ENCODE data around the gene HIVEP2.

Gene HIVEP2

DNA sequence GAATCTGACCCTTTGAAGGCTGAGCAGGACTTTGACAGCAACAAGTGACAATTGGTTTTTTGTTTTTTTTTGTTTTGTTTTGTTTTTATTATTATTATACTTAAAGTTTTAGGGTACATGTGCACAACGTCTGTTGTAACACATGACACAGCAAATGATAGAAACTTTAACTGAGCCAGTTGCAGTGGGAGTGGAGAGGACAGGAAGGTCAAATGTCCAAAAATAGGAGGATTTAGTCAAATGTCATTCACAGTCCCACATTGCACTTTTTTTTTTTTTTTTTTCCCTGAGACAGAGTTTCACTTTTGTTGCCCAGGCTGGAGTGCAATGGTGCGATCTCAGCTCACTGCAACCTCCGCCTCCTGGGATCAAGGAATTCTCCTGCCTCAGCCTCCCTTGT, 223.0 kb downstream of the HIVEP2 start:
- DNase-seq (ENCODE audit: low read depth, low spot score), result no peak
- TF ChIP-seq, protein P1, sequence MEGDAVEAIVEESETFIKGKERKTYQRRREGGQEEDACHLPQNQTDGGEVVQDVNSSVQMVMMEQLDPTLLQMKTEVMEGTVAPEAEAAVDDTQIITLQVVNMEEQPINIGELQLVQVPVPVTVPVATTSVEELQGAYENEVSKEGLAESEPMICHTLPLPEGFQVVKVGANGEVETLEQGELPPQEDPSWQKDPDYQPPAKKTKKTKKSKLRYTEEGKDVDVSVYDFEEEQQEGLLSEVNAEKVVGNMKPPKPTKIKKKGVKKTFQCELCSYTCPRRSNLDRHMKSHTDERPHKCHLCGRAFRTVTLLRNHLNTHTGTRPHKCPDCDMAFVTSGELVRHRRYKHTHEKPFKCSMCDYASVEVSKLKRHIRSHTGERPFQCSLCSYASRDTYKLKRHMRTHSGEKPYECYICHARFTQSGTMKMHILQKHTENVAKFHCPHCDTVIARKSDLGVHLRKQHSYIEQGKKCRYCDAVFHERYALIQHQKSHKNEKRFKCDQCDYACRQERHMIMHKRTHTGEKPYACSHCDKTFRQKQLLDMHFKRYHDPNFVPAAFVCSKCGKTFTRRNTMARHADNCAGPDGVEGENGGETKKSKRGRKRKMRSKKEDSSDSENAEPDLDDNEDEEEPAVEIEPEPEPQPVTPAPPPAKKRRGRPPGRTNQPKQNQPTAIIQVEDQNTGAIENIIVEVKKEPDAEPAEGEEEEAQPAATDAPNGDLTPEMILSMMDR (IDR thresholded peaks at IDR 0.05; ENCODE audit: low read depth, low read length), result no peak
- H3K4me3 ChIP-seq (ENCODE audit: low read depth, low read length), result no peak overlapping the region
- in situ Hi-C loops (cut with HindIII; ENCODE audit: low sequenced_read_pairs), result no loop called here

DNA sequence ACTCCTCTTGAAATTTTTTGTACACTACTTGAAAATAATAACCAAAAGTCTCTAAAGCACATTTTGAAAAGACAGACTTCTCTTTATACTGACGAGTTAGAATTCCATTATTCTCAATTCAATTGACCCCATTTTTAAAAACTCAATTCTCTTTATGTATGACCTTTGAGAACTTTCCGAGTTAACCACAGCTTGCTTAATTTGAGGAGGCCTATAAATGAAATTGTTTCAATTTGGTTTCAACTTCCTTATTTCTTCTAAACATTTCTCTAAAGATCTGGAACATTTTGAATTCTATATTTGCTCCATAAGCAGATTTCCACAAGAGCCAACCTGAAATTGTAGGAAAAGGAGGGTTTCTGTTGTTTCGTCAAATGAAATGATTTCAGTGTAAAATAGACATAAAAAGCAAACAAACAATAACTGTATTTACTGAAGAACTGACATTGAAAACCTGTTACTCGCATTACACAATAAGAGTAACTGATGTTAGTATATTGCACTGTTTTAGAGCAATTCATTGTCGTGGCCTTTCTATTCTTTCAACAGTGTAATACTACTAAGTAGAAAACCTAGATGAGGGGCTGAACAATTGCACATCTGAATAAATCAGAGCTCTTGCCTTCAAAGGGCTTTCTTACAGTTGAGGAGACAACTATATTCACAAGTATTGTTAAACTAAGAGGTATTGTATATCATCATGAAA, 223.6 kb downstream of the HIVEP2 start:
- no peak overlapping the region for H3K4me3 ChIP-seq (ENCODE audit: low read depth, low read length)
- TF ChIP-seq, protein P1 (IDR thresholded peaks at IDR 0.05; ENCODE audit: low read depth, low read length), result no peak
- no peak for DNase-seq (ENCODE audit: low read depth, low spot score)
- in situ Hi-C loops (cut with HindIII; ENCODE audit: low sequenced_read_pairs), result no loop called here

DNA sequence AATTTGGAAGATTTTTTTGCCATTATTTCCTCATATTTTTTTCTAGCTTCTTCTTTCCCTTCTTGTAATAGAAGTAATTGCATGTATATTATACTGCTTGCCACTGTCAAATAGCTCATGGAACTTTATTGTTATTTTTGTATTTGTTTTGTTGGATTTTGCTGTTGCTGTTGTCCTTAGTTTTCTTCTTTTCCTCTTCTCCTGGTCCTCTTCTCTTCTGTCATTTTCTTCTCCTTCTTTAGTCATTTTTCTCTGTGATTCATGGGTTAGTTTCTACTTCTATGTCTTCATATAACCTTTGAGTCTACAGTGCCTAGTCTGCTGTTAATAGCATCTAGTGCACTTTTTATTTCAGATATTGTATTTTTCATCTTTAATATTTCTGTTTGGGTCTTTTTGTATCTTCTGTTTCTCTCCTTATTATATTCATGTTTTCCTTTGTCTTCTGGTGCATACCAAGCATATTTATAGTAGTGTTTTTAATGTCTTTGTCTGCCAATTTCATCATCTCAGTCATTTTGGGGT, 226.2 kb downstream of the HIVEP2 start:
- TF ChIP-seq, protein P1 (IDR thresholded peaks at IDR 0.05; ENCODE audit: low read depth, low read length), result no peak
- in situ Hi-C loops (cut with HindIII; ENCODE audit: low sequenced_read_pairs), result no loop called here
- H3K4me3 ChIP-seq (ENCODE audit: low read depth, low read length), result no peak overlapping the region
- DNase-seq (ENCODE audit: low read depth, low spot score), result no peak

DNA sequence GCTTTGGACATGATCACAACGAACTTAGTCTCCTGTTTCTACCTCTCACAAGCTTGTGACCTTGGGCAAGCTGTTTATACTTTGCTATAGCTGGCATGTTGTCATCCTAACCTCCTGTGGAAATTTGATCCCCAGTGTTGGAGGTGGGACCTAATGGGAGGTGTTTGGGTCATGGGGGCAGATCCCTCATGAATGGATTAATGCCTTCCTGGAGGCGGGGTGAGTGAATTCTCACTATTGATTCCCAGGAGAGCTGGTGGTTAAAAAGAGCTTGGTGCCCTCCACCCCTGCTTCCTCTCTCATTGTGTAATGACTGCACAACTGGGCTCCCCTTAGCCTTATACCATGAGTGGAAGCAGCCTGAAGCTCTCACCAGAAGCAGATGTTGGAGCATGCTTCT, 228.9 kb downstream of the HIVEP2 start:
- H3K4me3 ChIP-seq (ENCODE audit: low read depth, low read length), result no peak overlapping the region
- in situ Hi-C loops (cut with HindIII; ENCODE audit: low sequenced_read_pairs), result no loop called here
- TF ChIP-seq, protein P1 (IDR thresholded peaks at IDR 0.05; ENCODE audit: low read depth, low read length), result no peak
- no peak for DNase-seq (ENCODE audit: low read depth, low spot score)

DNA sequence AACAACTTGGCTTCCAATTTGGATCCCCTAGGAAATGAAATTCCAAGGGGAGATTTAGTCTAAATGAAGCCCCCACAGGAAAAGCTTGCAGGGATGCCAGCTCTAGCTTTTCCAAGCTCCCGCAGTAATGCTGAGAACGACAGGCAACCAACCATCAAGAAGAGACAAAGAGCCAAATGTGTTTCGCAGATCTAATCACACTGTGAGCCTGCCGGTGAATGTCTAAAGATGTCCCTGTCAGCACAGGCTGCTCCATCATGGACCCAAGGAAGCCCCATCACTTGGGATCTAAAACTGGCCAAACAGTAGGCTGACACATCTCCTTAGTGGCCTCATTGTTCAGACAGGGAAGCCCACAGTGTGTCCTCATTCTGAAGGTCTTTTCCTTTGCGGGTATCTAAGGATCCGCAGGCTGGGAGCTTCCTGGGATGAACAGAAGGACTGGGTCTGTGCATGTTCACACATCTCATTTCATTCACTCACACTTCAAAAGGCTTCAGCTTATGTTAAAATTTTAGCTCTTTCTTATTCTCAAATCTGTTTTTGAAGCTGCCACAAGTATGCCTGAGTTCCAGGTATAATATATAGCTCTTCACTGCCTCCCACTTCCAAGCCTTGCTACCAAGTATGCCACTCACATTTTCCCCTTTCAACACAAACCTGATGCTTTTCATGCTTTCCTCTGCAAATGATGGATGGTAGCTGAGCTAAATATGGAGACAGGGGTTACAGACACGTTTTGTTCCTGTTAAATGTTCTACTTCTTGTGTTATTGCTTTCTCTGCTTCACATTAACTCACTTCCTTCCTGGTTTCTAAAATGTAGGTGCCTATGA, 229.8 kb downstream of the HIVEP2 start:
- TF ChIP-seq, protein P1 (IDR thresholded peaks at IDR 0.05; ENCODE audit: low read depth, low read length), result no peak
- DNase-seq (ENCODE audit: low read depth, low spot score), result no peak
- H3K4me3 ChIP-seq (ENCODE audit: low read depth, low read length), result no peak overlapping the region
- in situ Hi-C loops (cut with HindIII; ENCODE audit: low sequenced_read_pairs), result no loop called here

DNA sequence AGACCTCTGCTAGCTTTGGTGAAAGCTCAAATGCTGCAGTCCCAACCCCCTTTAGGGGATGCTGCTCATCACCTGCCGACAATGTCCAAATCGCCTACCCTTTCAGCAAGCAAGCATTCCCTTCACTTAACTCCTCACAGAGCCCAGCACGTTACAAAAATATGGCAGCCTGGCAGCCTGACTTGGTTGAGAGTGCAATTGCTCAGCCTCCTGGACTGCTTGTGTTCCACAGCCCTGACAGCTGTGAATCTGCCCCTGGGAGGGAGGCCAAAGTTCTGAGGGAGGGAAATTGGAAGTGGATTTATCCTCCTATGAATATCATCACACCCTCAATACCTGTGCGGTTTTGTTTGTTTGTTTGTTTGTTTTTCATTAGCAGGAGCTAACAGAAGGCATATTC, 231.0 kb downstream of the HIVEP2 start:
- no peak for DNase-seq (ENCODE audit: low read depth, low spot score)
- no peak overlapping the region for H3K4me3 ChIP-seq (ENCODE audit: low read depth, low read length)
- in situ Hi-C loops (cut with HindIII; ENCODE audit: low sequenced_read_pairs), result no loop called here
- TF ChIP-seq, protein P1 (IDR thresholded peaks at IDR 0.05; ENCODE audit: low read depth, low read length), result no peak
